Measurements from ENCODE around the gene RPL39L.
A peak's percentile ranks its signal among the peaks of the same experiment; 100 is the strongest.
"Not testable (repeated sequence)": the region's sequence is repeated elsewhere in the genome, so short reads cannot be mapped to it uniquely, and the experiment has no call there.

Gene RPL39L

GRCh38 chr3:187136936-187137335 lies 2.4 kb downstream of the RPL39L start:
- peak; percentile 50 to 65 (median 59) for DNase-seq

GRCh38 chr3:187136337-187136736 lies 3.0 kb downstream of the RPL39L start:
- no peak for DNase-seq

- DNase-seq: not testable (repeated sequence)
Measured at GRCh38 chr3:187135172-187135690, 4.1 kb downstream of the RPL39L start.

GRCh38 chr3:187133181-187133580 lies 6.1 kb downstream of the RPL39L start:
- not testable (repeated sequence) for DNase-seq

- DNase-seq: no peak
Measured at GRCh38 chr3:187132666-187133065, 6.6 kb downstream of the RPL39L start.

- no peak for DNase-seq
Measured at GRCh38 chr3:187131981-187132380, 7.3 kb downstream of the RPL39L start.

GRCh38 chr3:187130346-187131066 lies 8.8 kb downstream of the RPL39L start:
- peak; percentile 59 to 77 (median 75) for DNase-seq

- DNase-seq: no peak
Measured at GRCh38 chr3:187125319-187126031, 13.8 kb downstream of the RPL39L start.

GRCh38 chr3:187122261-187122660 lies 17.0 kb downstream of the RPL39L start:
- no peak for DNase-seq

GRCh38 chr3:187120326-187120725 lies 19.0 kb downstream of the RPL39L start:
- DNase-seq: peak in 2 of 3 donors; percentile 13 to 38

GRCh38 chr3:187114511-187114910 lies 24.8 kb downstream of the RPL39L start:
- DNase-seq: no peak

GRCh38 chr3:187112934-187113793 lies 26.1 kb downstream of the RPL39L start:
- DNase-seq: peak; percentile 35 to 68 (median 54)

GRCh38 chr3:187110156-187110555 lies 29.1 kb downstream of the RPL39L start:
- DNase-seq: no peak

GRCh38 chr3:187107989-187108388 lies 31.3 kb downstream of the RPL39L start:
- DNase-seq: no peak

- DNase-seq: no peak
Measured at GRCh38 chr3:187105700-187106099, 33.6 kb downstream of the RPL39L start.

GRCh38 chr3:187104933-187105332 lies 34.4 kb downstream of the RPL39L start:
- DNase-seq: no peak

- DNase-seq: no peak
Measured at GRCh38 chr3:187104342-187104741, 35.0 kb downstream of the RPL39L start.

GRCh38 chr3:187103251-187103650 lies 36.0 kb downstream of the RPL39L start:
- no peak for DNase-seq

- no peak for DNase-seq
Measured at GRCh38 chr3:187102073-187102634, 37.1 kb downstream of the RPL39L start.

GRCh38 chr3:187101184-187102072 lies 37.9 kb downstream of the RPL39L start:
- peak; percentile 57 to 72 (median 66) for DNase-seq

GRCh38 chr3:187098923-187099512 lies 40.3 kb downstream of the RPL39L start:
- DNase-seq: peak; percentile 29 to 68 (median 68)

All from suppressor macrophage treated with lipopolysaccharide for 1 hour (primary cell).